Loucy (cell line): ENCODE measurements around the gene HRH3.
A peak's percentile ranks its signal among the peaks of the same experiment; 100 is the strongest.

Source experiments
- H2AFZ ChIP-seq: fragments of 200-600 bp; sonication (generic); 2 replicates; pipeline ENCODE4 v1.6.0; 2016; ENCODE audit warnings: antibody characterized with exemption, mild to moderate bottlenecking, low read length, moderate library complexity
- H3F3A ChIP-seq: fragments of 200-600 bp; 2 replicates; pipeline ENCODE4 v1.6.0; 2016; ENCODE audit warnings: antibody characterized with exemption, low read depth, mild to moderate bottlenecking
- H3K27me3 ChIP-seq: fragments of 200-600 bp; sonication (generic); 2 replicates; pipeline ENCODE4 v1.6.1; 2014; ENCODE audit warnings: low read length, mild to moderate bottlenecking; ENCODE audit not compliant: insufficient read depth, poor library complexity, severe bottlenecking
- H3K36me3 ChIP-seq: fragments of 200-600 bp; sonication (generic); 2 replicates; pipeline ENCODE4 v1.6.1; 2016; ENCODE audit warnings: low read length; ENCODE audit not compliant: insufficient read depth
- H3K4me1 ChIP-seq: fragments of 200-600 bp; sonication (generic); 2 replicates; pipeline ENCODE4 v1.5.1; 2014; ENCODE audit warnings: low read length, mild to moderate bottlenecking; ENCODE audit not compliant: insufficient read depth, poor library complexity, severe bottlenecking
- H3K4me2 ChIP-seq: fragments of 200-600 bp; sonication (generic); 2 replicates; pipeline ENCODE4 v1.6.0; 2014; ENCODE audit warnings: antibody characterized with exemption, low read length, low read depth, mild to moderate bottlenecking; ENCODE audit not compliant: poor library complexity, severe bottlenecking
- H3K4me3 ChIP-seq: fragments of 200-600 bp; sonication (generic); 2 replicates; pipeline ENCODE4 v1.5.1; 2014; ENCODE audit warnings: low read length, mild to moderate bottlenecking, mixed read lengths; ENCODE audit not compliant: poor library complexity, severe bottlenecking
- H3K79me2 ChIP-seq: fragments of 200-600 bp; sonication (generic); 2 replicates; pipeline ENCODE4 v1.6.1; 2014; ENCODE audit warnings: low read length; ENCODE audit not compliant: insufficient read depth
- H3K9ac ChIP-seq: fragments of 200-600 bp; sonication (generic); 2 replicates; pipeline ENCODE4 v1.6.0; 2014; ENCODE audit warnings: mild to moderate bottlenecking, low read depth, low read length, moderate library complexity; ENCODE audit not compliant: poor library complexity, severe bottlenecking
- H3K9me2 ChIP-seq: fragments of 200-600 bp; sonication (generic); replicated peaks from 2 replicates; pipeline ENCODE4 v1.6.1; 2016; ENCODE audit warnings: low read depth, low read length, mixed read lengths
- H3K9me3 ChIP-seq: fragments of 200-600 bp; sonication (generic); 2 replicates; pipeline ENCODE4 v1.6.1; 2014; ENCODE audit warnings: mild to moderate bottlenecking, antibody characterized with exemption, low read length, low read depth; ENCODE audit not compliant: insufficient read depth
- H4K20me1 ChIP-seq: fragments of 200-600 bp; sonication (generic); 2 replicates; pipeline ENCODE4 v1.6.0; 2014; ENCODE audit warnings: antibody characterized with exemption, low read length, mild to moderate bottlenecking; ENCODE audit not compliant: insufficient read depth, poor library complexity, severe bottlenecking
- EZH2phosphoT487 ChIP-seq: fragments of 200-600 bp; IDR thresholded peaks from 2 replicates; pipeline ENCODE4 v1.6.1; 2018; ENCODE audit warnings: antibody characterized with exemption, mild to moderate bottlenecking, moderate library complexity, borderline replicate concordance
- TF ChIP-seq, protein P1 (sequence below): fragments of 200-600 bp; sonication (generic); conservative IDR thresholded peaks from 2 replicates; pipeline ENCODE4 v1.5.1; 2014; ENCODE audit warnings: mild to moderate bottlenecking, antibody characterized with exemption, low read length

HRH3 gene

GRCh38 chr20:62197801-62198200 is 22.3 kb downstream of the HRH3 start:
- H3K9ac ChIP-seq: no peak overlapping the region
- H3K79me2 ChIP-seq: peaks cover 12% of the 10 kb centered on the region; the same call in 1 of the 2 replicates
- H3K4me1 ChIP-seq: peaks cover 36% of the 10 kb centered on the region
- H4K20me1 ChIP-seq: no peaks in the 10 kb centered on the region
- H3K9me3 ChIP-seq: no peaks in the 10 kb centered on the region
- H3K36me3 ChIP-seq: peaks cover 25% of the 10 kb centered on the region; the same call in 1 of the 2 replicates
- H3K4me2 ChIP-seq: no peak overlapping the region
- no peak overlapping the region for H2AFZ ChIP-seq
- no peaks in the 10 kb centered on the region for H3K27me3 ChIP-seq
- no peak overlapping the region for H3K4me3 ChIP-seq
- no peaks in the 10 kb centered on the region for H3K9me2 ChIP-seq
- H3F3A ChIP-seq: peaks cover 18% of the 10 kb centered on the region
- TF ChIP-seq EZH2phosphoT487: no peak
- TF ChIP-seq, protein P1, sequence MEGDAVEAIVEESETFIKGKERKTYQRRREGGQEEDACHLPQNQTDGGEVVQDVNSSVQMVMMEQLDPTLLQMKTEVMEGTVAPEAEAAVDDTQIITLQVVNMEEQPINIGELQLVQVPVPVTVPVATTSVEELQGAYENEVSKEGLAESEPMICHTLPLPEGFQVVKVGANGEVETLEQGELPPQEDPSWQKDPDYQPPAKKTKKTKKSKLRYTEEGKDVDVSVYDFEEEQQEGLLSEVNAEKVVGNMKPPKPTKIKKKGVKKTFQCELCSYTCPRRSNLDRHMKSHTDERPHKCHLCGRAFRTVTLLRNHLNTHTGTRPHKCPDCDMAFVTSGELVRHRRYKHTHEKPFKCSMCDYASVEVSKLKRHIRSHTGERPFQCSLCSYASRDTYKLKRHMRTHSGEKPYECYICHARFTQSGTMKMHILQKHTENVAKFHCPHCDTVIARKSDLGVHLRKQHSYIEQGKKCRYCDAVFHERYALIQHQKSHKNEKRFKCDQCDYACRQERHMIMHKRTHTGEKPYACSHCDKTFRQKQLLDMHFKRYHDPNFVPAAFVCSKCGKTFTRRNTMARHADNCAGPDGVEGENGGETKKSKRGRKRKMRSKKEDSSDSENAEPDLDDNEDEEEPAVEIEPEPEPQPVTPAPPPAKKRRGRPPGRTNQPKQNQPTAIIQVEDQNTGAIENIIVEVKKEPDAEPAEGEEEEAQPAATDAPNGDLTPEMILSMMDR: no peak

DNA sequence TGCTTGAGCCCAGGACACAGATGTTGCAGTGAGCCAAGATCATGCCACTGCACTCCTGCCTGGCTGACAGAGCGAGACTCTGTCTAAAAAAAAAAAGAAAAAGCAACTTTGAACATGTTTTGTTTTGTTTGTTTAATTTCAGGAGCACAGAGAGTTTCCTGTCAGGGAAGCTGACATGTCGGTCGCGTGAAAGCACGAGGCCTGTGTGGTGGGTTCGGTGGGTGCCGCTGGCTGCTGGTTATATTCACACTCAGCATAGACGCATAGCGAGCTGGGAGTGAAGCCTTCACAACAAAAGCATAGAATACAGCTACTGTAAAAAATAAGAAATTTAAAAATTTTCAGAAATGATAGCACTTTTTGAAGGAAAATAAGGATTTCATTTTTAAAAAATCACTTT is 22.8 kb downstream of the HRH3 start:
- Histone ChIP-seq H3K9ac (no peak overlapping the region), H3K9me3 (no peaks in the 10 kb centered on the region), H3K4me2 (no peak overlapping the region), H4K20me1 (no peaks in the 10 kb centered on the region), H3K9me2 (no peaks in the 10 kb centered on the region), H3F3A (peaks cover 16% of the 10 kb centered on the region), H3K4me1 (peaks cover 33% of the 10 kb centered on the region), H3K27me3 (no peaks in the 10 kb centered on the region), H3K79me2 (peaks cover 12% of the 10 kb centered on the region; the same call in 1 of the 2 replicates), H2AFZ (no peak overlapping the region), H3K36me3 (peaks cover 25% of the 10 kb centered on the region; the same call in 1 of the 2 replicates), H3K4me3 (no peak overlapping the region)
- TF ChIP-seq, protein P1: no peak
- no peak for TF ChIP-seq EZH2phosphoT487

- TF ChIP-seq, protein P1: no peak
- TF ChIP-seq EZH2phosphoT487: no peak
- no peaks in the 10 kb centered on the region for H3K9me3 ChIP-seq
- H3K9ac ChIP-seq: peak overlapping the region; percentile 76
- H3K4me2 ChIP-seq: no peak overlapping the region
- no peaks in the 10 kb centered on the region for H3K9me2 ChIP-seq
- H3F3A ChIP-seq: peaks cover 8% of the 10 kb centered on the region
- H2AFZ ChIP-seq: no peak overlapping the region
- no peaks in the 10 kb centered on the region for H4K20me1 ChIP-seq
- H3K27me3 ChIP-seq: no peaks in the 10 kb centered on the region
- H3K36me3 ChIP-seq: peaks cover 25% of the 10 kb centered on the region; the same call in 1 of the 2 replicates
- H3K4me3 ChIP-seq: no peak overlapping the region
- peaks cover 16% of the 10 kb centered on the region; the same call in 1 of the 2 replicates for H3K79me2 ChIP-seq
- H3K4me1 ChIP-seq: peaks cover 24% of the 10 kb centered on the region
Measured at GRCh38 chr20:62196286-62196685, 23.8 kb downstream of the HRH3 start.
